ENCODE measurements around the gene DYNLRB1.

The DYNLRB1 gene

GRCh38 chr20:34577061-34577460 lies 60.8 kb downstream of the DYNLRB1 start:
- Histone ChIP-seq H3K27ac (ENCODE audit: low read length) (no peak overlapping the region), H3K4me1 (ENCODE audit: insufficient read depth, low read length) (no peaks in the 10 kb centered on the region), H3K27me3 (ENCODE audit: insufficient read depth, low read length) (no peaks in the 10 kb centered on the region), H3K36me3 (ENCODE audit: insufficient read depth, low read depth, low read length) (peaks cover 16% of the 10 kb centered on the region), H3K9me3 (ENCODE audit: insufficient read depth, low read depth, low read length) (no peaks in the 10 kb centered on the region), H3K4me3 (ENCODE audit: low read length) (no peak overlapping the region), H3K9ac (ENCODE audit: low read depth, low read length) (no peak overlapping the region)

GRCh38 chr20:34578025-34578424 lies 61.8 kb downstream of the DYNLRB1 start:
- Histone ChIP-seq H3K9ac (ENCODE audit: low read depth, low read length) (no peak overlapping the region), H3K36me3 (ENCODE audit: insufficient read depth, low read depth, low read length) (peaks cover 16% of the 10 kb centered on the region)

GRCh38 chr20:34578521-34578920 lies 62.3 kb downstream of the DYNLRB1 start:
- no peaks in the 10 kb centered on the region for H3K9me3 ChIP-seq (ENCODE audit: insufficient read depth, low read depth, low read length)
- no peak overlapping the region for H3K27ac ChIP-seq (ENCODE audit: low read length)
- no peak overlapping the region for H3K4me3 ChIP-seq (ENCODE audit: low read length)
- H3K9ac ChIP-seq (ENCODE audit: low read depth, low read length), result no peak overlapping the region
- no peaks in the 10 kb centered on the region for H3K4me1 ChIP-seq (ENCODE audit: insufficient read depth, low read length)
- peaks cover 16% of the 10 kb centered on the region for H3K36me3 ChIP-seq (ENCODE audit: insufficient read depth, low read depth, low read length)
- H3K27me3 ChIP-seq (ENCODE audit: insufficient read depth, low read length), result no peaks in the 10 kb centered on the region

More at GRCh38 chr20:34578025-34578424, 61.8 kb downstream of the DYNLRB1 start:
- Histone ChIP-seq H3K4me1 (ENCODE audit: insufficient read depth, low read length) (no peaks in the 10 kb centered on the region), H3K27ac (ENCODE audit: low read length) (no peak overlapping the region), H3K4me3 (ENCODE audit: low read length) (no peak overlapping the region), H3K9me3 (ENCODE audit: insufficient read depth, low read depth, low read length) (no peaks in the 10 kb centered on the region), H3K27me3 (ENCODE audit: insufficient read depth, low read length) (no peaks in the 10 kb centered on the region)

GRCh38 chr20:34579191-34579978 lies 63.2 kb downstream of the DYNLRB1 start:
- H3K9ac ChIP-seq (ENCODE audit: low read depth, low read length), result no peak overlapping the region
- H3K9me3 ChIP-seq (ENCODE audit: insufficient read depth, low read depth, low read length), result no peaks in the 10 kb centered on the region
- H3K27ac ChIP-seq (ENCODE audit: low read length), result no peak overlapping the region
- peaks cover 16% of the 10 kb centered on the region for H3K36me3 ChIP-seq (ENCODE audit: insufficient read depth, low read depth, low read length)
- no peaks in the 10 kb centered on the region for H3K4me1 ChIP-seq (ENCODE audit: insufficient read depth, low read length)
- no peak overlapping the region for H3K4me3 ChIP-seq (ENCODE audit: low read length)
- no peaks in the 10 kb centered on the region for H3K27me3 ChIP-seq (ENCODE audit: insufficient read depth, low read length)

- no peaks in the 10 kb centered on the region for H3K4me1 ChIP-seq (ENCODE audit: insufficient read depth, low read length)
- no peak overlapping the region for H3K4me3 ChIP-seq (ENCODE audit: low read length)
- H3K9me3 ChIP-seq (ENCODE audit: insufficient read depth, low read depth, low read length), result no peaks in the 10 kb centered on the region
- H3K27me3 ChIP-seq (ENCODE audit: insufficient read depth, low read length), result no peaks in the 10 kb centered on the region
- peaks cover 10% of the 10 kb centered on the region for H3K36me3 ChIP-seq (ENCODE audit: insufficient read depth, low read depth, low read length)
- H3K27ac ChIP-seq (ENCODE audit: low read length), result no peak overlapping the region
- no peak overlapping the region for H3K9ac ChIP-seq (ENCODE audit: low read depth, low read length)
These were observed 64.0 kb downstream of the DYNLRB1 start for GRCh38 chr20:34579979-34580940.

GRCh38 chr20:34581341-34582184 lies 65.3 kb downstream of the DYNLRB1 start:
- Histone ChIP-seq H3K9me3 (ENCODE audit: insufficient read depth, low read depth, low read length) (no peaks in the 10 kb centered on the region), H3K36me3 (ENCODE audit: insufficient read depth, low read depth, low read length) (peaks cover 14% of the 10 kb centered on the region), H3K4me3 (ENCODE audit: low read length) (no peak overlapping the region), H3K9ac (ENCODE audit: low read depth, low read length) (no peak overlapping the region), H3K4me1 (ENCODE audit: insufficient read depth, low read length) (no peaks in the 10 kb centered on the region), H3K27me3 (ENCODE audit: insufficient read depth, low read length) (no peaks in the 10 kb centered on the region), H3K27ac (ENCODE audit: low read length) (no peak overlapping the region)

GRCh38 chr20:34582221-34582620 lies 66.0 kb downstream of the DYNLRB1 start:
- H3K4me1 ChIP-seq (ENCODE audit: insufficient read depth, low read length), result no peaks in the 10 kb centered on the region
- no peak overlapping the region for H3K4me3 ChIP-seq (ENCODE audit: low read length)
- no peaks in the 10 kb centered on the region for H3K9me3 ChIP-seq (ENCODE audit: insufficient read depth, low read depth, low read length)
- no peak overlapping the region for H3K27ac ChIP-seq (ENCODE audit: low read length)
- H3K9ac ChIP-seq (ENCODE audit: low read depth, low read length), result no peak overlapping the region
- H3K27me3 ChIP-seq (ENCODE audit: insufficient read depth, low read length), result no peaks in the 10 kb centered on the region
- peaks cover 14% of the 10 kb centered on the region for H3K36me3 ChIP-seq (ENCODE audit: insufficient read depth, low read depth, low read length)

- H3K4me1 ChIP-seq (ENCODE audit: insufficient read depth, low read length), result no peaks in the 10 kb centered on the region
- no peak overlapping the region for H3K9ac ChIP-seq (ENCODE audit: low read depth, low read length)
- no peak overlapping the region for H3K27ac ChIP-seq (ENCODE audit: low read length)
- H3K36me3 ChIP-seq (ENCODE audit: insufficient read depth, low read depth, low read length), result peaks cover 17% of the 10 kb centered on the region
- H3K9me3 ChIP-seq (ENCODE audit: insufficient read depth, low read depth, low read length), result no peaks in the 10 kb centered on the region
- H3K27me3 ChIP-seq (ENCODE audit: insufficient read depth, low read length), result no peaks in the 10 kb centered on the region
- H3K4me3 ChIP-seq (ENCODE audit: low read length), result no peak overlapping the region
These were observed 66.7 kb downstream of the DYNLRB1 start for GRCh38 chr20:34582911-34583310.

GRCh38 chr20:34583544-34583943 lies 67.3 kb downstream of the DYNLRB1 start:
- Histone ChIP-seq H3K36me3 (ENCODE audit: insufficient read depth, low read depth, low read length) (peaks cover 17% of the 10 kb centered on the region), H3K27ac (ENCODE audit: low read length) (no peak overlapping the region), H3K4me3 (ENCODE audit: low read length) (no peak overlapping the region), H3K9me3 (ENCODE audit: insufficient read depth, low read depth, low read length) (no peaks in the 10 kb centered on the region), H3K27me3 (ENCODE audit: insufficient read depth, low read length) (no peaks in the 10 kb centered on the region), H3K4me1 (ENCODE audit: insufficient read depth, low read length) (no peaks in the 10 kb centered on the region), H3K9ac (ENCODE audit: low read depth, low read length) (no peak overlapping the region)

- H3K9me3 ChIP-seq (ENCODE audit: insufficient read depth, low read depth, low read length), result no peaks in the 10 kb centered on the region
- H3K9ac ChIP-seq (ENCODE audit: low read depth, low read length), result no peak overlapping the region
- H3K27ac ChIP-seq (ENCODE audit: low read length), result no peak overlapping the region
- no peaks in the 10 kb centered on the region for H3K4me1 ChIP-seq (ENCODE audit: insufficient read depth, low read length)
- H3K27me3 ChIP-seq (ENCODE audit: insufficient read depth, low read length), result no peaks in the 10 kb centered on the region
- H3K4me3 ChIP-seq (ENCODE audit: low read length), result no peak overlapping the region
- peaks cover 17% of the 10 kb centered on the region for H3K36me3 ChIP-seq (ENCODE audit: insufficient read depth, low read depth, low read length)
These were observed 68.8 kb downstream of the DYNLRB1 start for GRCh38 chr20:34585019-34585418.

- Histone ChIP-seq H3K9ac (ENCODE audit: low read depth, low read length) (no peak overlapping the region), H3K36me3 (ENCODE audit: insufficient read depth, low read depth, low read length) (peaks cover 8% of the 10 kb centered on the region; the same call in 1 of the 2 replicates), H3K9me3 (ENCODE audit: insufficient read depth, low read depth, low read length) (no peaks in the 10 kb centered on the region), H3K4me1 (ENCODE audit: insufficient read depth, low read length) (no peaks in the 10 kb centered on the region), H3K4me3 (ENCODE audit: low read length) (no peak overlapping the region), H3K27ac (ENCODE audit: low read length) (no peak overlapping the region), H3K27me3 (ENCODE audit: insufficient read depth, low read length) (no peaks in the 10 kb centered on the region)
These were observed 70.4 kb downstream of the DYNLRB1 start for GRCh38 chr20:34586488-34587163.

Measured in iPS-20b (cell line).